Measurements from ENCODE around the gene MXI1.

- TF ChIP-seq, protein P1, sequence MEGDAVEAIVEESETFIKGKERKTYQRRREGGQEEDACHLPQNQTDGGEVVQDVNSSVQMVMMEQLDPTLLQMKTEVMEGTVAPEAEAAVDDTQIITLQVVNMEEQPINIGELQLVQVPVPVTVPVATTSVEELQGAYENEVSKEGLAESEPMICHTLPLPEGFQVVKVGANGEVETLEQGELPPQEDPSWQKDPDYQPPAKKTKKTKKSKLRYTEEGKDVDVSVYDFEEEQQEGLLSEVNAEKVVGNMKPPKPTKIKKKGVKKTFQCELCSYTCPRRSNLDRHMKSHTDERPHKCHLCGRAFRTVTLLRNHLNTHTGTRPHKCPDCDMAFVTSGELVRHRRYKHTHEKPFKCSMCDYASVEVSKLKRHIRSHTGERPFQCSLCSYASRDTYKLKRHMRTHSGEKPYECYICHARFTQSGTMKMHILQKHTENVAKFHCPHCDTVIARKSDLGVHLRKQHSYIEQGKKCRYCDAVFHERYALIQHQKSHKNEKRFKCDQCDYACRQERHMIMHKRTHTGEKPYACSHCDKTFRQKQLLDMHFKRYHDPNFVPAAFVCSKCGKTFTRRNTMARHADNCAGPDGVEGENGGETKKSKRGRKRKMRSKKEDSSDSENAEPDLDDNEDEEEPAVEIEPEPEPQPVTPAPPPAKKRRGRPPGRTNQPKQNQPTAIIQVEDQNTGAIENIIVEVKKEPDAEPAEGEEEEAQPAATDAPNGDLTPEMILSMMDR (IDR thresholded peaks at IDR 0.05), result no peak
- no peak for TF ChIP-seq EZH2 (IDR thresholded peaks at IDR 0.05)
These were observed 58.3 kb downstream of the MXI1 start for GRCh38 chr10:110265573-110266193.
